HG03571 (cell line): ENCODE results near the gene DNAJC2.
"Not testable (repeated sequence)": the region's sequence is repeated elsewhere in the genome, so short reads cannot be mapped to it uniquely, and the experiment has no call there.

Experiments
- ATAC-seq: cut with Tn5 transposase; IDR thresholded peaks from one replicate; pipeline ENCODE4 v1.9.1; 2021; ENCODE audit not compliant: unreplicated experiment

The DNAJC2 gene

DNA sequence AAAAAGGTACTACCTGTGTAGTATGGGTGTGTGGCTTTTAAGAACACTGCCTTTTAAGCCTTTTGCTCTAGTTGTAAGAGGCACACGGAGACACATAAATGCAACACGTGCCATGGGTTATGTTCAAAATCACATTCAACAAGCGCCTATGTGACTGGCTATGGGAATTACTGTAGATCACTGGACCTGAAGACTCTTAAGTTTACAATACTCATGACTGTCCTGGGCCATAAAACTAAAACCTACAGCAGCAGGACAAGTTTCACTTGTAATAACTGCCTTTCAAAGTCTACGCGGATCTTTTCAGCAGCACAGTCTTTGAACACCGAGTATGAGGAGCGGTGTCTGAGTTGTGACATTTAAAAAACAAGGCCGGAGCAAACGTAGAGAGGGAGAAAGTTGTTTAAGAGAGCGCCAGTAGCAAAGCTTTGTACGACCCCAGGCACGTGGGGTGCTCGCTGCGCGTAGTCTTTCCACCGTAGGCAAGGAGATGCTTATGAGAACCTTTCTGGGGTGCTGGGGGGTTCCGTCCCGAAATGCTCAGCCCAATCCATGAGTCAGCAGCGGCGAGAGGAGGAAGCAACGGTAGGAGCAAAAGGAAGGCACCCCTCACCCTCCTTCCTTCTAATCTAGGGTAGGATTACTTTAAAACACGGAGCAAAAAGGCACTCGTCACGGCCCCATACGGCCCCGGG is 662 bp downstream of the DNAJC2 start:
- ATAC-seq: no peak

DNA sequence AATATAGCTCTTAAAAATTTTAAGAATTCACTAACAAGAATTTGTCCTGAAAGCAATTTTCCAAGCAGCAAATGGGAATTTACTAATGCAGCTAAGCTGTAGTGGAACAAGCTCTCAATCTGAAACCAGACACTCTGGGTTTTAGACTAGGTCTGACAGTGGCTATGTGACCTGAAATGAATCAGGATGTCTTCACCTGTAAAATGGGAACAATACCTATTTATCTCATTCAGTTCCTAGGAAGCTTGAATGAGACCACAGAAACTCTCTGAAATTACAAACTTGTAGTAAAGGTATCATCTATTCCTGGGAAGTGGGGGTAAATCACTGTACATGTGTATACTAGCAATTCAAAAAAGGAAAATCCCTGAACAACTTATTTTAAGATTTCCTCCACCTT is 1.2 kb downstream of the DNAJC2 start:
- ATAC-seq: no peak

DNA sequence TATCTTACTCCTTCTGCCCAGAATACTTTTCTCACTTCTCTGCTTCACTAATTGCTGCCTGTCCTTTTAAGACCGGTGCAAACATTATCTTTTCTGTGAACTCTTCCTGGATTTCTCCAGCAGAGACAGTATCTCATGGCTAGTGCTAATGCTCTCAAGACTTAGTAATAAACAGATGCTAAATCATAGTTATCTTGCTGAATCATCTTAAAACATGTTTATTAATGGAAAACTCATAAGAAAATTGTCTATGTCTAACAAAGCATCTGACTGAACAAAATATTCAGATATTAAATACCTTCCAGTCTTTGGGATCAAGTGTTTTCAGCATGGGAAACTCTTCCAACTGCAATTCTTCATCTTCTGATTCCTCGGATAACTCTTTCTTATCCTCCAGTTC is 3.1 kb downstream of the DNAJC2 start:
- ATAC-seq: no peak

DNA sequence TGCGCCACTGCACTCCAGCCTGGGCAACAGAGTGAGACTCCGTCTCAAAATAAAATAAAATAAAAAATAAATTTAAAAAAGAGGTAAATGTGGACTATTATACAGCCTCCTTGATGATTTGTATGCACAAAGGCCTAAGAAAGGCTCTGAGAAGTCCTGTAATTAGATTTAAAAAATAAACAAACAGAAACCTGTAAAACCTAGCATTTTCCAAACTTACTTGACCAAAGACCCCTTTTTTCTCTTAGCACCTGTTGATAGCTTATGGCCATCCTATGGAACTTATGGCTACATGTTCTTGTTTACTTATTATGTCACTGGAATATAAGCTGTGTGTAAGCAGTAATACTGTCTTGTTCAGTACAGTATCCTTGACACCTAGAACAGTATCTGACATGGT is 5.7 kb downstream of the DNAJC2 start:
- ATAC-seq: no peak

DNA sequence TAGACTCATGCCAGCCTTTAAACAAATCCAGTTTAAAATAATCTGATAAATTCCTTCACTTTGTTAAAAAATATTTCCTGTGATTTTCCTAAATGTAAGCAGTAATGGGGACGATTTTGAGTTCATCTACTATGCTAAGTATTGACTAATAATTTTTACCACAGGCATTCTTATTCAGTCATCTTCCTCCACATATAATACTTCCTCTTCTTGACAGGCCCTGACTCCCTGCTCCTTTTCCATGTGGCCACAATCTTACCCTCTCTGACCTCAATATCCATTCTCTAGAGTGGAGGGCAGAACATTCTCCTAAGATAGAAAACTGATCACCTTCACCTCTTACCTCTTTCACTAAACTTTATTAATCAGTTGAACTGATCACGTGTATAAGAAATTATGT is 7.8 kb downstream of the DNAJC2 start:
- no peak for ATAC-seq

DNA sequence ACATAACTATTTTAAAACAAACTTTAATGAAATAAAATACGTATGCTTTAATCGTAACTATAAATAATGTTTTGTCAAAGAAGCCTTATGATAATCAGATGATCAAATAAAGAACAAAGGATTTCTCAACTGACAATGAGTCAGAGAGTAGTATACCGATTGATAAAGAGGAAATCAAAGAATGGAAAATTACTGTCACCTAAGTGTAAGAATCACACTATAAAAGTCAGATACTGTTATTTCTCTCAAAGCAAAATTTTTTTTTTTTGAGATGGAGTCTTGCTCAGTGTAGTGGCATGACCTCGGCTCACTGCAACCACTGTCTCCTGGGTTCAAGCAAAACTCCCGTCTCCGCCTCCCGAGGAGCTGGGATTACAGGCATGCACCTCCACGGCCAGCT is 18.8 kb downstream of the DNAJC2 start:
- no peak for ATAC-seq

DNA sequence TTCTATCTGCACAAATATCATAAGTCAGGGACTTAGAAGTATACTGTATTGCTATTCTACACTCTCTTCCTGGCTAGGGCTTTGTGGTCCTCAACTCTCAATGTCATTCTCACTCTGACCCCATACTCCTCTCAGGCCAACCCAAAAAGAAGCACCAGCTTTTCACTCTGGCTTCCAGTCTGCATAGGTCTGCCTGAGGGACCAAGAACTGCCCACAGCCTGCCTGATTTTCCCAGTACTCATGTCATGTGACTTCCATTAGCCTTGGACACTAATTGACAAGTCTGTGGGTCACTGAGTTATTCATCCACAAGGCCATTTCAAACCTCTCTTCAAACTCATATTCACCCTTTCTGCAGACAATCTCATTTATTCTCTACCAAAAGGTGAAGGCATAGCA is 27.6 kb downstream of the DNAJC2 start:
- ATAC-seq: no peak

DNA sequence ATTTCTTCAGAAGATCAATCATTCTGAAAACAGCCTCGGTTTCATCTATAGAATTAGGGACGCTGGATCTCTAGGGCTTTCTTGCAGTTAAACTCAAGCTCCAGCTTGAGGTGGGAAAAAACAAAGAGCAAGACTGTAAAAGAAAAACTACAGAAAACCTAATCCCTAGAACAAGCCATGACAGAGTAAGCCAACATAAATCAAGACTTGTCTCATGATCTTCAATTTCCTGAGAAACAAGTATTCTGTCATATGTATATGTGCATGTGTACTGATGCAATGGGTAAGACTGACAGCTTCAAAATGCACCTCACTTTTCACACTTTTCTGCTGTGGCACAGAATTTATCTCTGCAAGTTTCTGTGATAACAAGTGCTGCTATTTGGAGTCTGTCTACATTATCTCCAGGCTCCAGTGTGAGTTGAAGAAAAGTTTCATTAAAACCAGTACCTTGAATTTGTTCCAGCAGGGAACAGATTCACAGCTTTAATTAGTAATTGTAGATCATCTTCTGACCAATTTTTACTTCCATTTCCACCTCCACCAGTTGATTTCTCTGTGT is 28.1 kb downstream of the DNAJC2 start:
- ATAC-seq: no peak

DNA sequence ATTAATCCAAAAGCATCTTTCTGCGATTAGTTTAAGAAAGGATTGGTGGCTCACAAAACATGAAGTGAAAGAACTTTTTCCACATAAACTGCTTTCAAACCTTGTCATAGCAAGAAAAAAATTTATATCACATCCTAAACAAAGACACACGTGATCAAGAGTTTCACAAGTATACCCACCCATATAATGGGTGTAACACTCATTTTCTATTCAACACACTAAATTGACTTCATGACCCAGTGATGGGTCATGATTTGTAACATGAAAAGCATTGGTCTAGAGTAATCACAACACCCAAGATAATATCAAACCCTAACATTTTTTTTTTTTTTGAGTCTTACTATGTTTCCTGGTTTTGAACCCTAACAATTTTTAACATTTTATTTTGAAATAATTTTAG is 29.7 kb downstream of the DNAJC2 start:
- ATAC-seq: no peak

DNA sequence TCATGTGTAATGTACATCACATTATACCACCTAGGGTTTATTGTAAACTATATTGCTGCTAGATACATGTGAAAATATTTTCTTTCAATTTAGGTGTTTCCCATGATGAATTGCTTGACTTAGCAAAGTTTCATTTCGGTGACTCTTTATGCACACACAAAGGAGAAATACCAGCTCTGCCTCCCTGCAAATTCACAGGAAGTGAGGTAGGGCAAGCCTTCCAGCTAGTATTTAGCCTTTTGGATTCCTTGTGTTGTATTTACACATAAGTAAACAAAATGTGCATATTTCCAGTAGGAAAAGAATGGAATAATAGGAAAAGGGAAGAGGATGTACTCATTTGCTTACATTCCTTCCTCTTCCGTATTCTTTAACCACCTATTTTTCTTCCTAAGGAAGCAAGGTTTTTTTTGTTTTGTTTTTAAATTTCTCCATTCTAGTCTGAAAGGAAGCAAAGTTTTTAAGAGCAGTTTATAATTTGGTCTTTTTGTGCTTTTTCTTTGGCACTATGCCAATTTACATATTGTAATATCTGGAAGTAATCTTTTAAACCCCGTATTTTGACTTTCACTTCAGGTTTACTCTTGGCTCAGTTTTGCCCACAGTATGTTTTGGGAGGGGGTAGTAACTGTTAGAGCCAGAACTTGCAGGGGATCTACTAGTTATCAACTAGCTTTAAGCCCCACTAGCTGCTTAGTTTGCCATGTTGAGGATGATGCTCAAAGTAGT is 36.9 kb downstream of the DNAJC2 start:
- no peak for ATAC-seq

DNA sequence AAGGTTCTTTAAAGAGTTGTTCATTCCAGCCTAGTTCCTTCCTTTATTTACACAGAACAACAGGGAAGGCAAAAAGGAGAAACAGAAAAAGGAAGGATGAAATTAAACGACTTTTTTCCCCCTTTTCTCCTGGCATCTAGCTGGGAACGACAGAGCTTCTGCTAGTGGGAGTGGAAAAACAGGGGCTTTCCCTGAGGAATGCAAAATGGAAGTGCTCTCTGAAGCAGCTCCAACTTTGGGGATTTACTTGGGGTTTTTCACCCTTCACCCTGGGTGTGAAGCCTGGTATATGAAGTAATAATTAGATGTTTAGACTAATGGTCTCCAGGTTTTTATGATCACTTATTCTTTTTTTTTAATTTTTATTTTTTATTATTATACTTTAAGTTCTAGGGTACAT is 43.1 kb downstream of the DNAJC2 start:
- ATAC-seq: no peak

DNA sequence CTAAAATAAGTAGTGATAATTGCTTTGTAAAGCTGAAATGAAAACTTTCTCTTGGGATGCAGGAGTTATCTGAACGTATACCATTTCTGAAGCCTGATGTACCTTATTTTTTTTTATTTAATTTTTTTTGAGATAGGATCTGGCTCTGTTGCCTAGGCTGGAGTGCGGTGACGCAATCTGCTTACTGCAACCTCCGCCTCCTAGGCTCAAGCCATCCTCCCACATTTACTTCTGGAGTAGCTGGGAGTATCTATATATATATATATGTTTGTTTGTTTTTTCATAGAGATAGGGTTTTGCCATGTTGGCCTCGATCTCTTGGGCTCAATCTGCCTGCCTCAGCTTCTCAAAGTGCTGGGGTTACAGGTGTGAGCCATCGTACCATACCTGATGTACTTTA is 44.9 kb downstream of the DNAJC2 start:
- no peak for ATAC-seq

DNA sequence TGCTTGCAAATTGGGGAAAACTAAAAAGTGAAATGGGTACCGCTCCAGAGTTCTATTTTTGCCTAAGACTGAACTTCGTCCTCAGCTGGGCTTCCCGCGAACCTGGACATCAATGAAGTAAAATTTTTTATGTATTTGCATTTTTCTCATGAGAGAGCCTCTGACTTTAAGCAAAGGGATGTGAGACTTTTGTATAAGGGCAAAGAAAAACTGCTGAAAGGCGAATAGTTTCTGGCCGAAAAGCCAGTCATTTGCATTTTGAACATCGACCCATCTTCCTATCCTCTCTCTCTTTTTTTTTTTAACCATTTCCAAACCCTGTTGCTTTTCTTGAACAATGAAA is 46.8 kb downstream of the DNAJC2 start:
- peak; percentile 18 for ATAC-seq

DNA sequence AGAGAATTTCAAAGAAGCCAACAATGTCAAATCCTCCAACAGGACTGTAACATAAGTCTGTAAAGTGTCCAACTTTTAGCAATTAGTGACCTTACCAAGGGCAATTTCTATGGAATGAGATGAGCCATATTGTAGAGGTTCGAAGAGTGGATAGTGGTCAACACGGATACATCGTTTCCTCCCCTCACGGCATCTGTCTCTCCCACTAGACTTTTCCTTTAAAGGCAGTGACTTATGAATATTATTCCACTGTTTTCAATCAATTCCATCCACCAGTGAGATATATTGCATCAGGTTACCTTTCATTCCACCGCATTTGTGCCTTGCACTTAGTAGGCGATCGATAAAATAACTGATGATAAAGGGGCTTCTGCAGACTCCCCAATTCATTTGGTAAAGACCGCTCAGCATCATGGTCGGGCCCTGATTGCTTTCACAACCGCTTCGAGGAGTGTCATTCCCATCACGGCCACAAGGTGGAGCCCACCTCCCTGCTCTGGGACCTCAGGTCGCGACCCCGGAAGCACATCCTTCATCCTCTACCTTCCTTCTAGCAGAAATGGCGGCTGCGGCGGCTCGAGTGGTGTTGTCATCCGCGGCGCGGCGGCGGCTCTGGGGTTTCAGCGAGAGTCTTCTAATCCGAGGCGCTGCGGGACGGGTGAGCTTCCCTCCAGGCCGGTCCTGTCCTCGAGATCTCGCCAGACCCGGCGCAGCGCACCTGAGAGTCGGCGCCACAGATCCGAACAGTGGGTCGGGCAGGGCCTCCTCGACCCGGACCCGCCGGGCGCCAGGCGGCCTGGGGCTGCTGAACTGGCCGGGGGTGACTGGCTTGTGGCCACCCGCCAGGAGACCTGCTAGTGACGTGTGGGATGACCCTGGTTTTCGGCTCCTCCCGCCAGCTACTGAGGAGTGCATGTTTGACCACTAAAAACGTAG is 47.4 kb downstream of the DNAJC2 start, which contains the start of gene PMPCB:
TSS of gene PMPCB (plus strand) at position 535 of the 936 bp plus-strand sequence. CDS start at position 560, 25 bp downstream.
- peak; percentile 98 for ATAC-seq

DNA sequence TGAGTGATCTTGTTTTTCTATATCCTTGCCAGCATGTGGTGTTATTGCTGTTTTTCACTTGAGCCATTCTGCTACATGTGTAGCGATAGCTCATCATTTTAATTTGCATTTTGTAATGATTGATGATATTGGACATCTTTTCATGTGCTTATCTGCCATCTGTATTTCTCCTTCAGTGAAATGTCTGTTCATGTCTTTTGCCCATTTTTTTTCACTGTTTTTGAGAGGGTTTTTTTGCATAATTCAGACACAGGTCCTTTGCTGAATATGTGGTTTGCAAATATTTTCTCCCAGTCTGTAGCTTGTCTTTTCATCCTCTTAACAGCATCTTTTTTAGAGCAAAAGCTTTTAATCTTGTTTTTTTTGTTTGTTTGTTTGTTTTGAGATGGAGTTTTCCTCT is 51.0 kb downstream of the DNAJC2 start:
- ATAC-seq: no peak

DNA sequence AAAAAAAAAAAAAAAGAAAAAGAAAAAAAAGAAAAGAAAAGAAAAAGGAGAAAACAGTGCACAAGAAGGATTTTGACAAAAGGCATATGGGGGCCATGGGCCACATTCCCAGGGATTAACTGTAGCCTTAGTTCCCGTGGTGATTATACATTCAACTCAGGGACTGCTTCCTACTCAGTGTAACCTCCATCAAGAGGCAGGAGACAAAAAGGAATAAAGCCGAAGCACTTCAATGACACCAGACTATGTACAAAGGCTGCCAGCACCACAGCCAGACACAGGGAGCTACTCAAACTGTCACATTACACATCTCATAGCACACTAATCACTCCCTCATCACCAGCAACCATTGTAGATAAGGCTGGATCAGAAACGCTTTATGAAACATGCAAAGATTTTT is 52.4 kb downstream of the DNAJC2 start:
- ATAC-seq: no peak

DNA sequence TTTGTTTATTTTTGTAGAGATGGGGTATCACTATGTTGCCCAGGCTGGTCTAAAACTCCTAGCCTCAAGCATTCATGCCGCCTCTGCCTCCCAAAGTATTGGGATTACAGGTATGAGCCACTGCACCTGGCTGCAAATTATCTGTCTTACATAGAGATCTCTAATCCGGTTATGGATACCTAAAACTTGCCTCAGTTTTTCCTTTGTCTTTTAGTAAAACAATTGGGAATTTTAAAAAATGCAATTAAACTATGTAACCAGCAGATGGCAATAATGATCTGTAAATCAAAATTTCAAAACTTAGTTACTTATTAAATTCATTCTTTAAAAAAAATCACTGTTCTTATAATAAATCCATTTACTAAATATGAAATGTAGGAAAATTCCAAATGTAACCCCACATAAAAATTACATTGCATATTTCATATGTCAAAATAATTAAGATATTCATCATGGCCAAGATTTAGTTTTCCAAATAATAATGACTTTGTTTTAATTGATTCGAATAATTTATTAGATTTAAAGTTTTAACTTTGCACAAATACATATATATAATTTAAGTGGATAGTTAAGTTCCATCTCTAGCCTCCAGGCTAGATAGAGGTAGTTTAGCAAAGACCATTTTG is 61.7 kb downstream of the DNAJC2 start:
- ATAC-seq: not testable (repeated sequence)

DNA sequence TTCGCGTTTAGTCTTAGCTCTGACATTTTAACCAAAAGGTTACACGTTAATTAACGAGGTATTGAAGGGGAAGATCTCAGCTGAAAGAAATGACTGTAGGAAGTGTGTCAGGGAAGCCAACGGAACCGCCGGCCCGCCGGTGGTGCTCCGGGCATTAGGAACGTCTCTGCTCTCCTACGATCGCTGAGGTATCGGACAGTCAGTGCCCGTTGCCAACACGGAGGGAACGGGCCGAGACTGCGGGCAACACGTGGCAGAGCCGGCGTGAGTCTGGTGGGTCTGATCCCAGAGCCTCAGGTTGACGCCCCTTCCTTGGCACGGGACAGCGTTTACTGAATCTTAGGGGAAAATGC is 63.8 kb downstream of the DNAJC2 start:
- peak; percentile 17 for ATAC-seq

DNA sequence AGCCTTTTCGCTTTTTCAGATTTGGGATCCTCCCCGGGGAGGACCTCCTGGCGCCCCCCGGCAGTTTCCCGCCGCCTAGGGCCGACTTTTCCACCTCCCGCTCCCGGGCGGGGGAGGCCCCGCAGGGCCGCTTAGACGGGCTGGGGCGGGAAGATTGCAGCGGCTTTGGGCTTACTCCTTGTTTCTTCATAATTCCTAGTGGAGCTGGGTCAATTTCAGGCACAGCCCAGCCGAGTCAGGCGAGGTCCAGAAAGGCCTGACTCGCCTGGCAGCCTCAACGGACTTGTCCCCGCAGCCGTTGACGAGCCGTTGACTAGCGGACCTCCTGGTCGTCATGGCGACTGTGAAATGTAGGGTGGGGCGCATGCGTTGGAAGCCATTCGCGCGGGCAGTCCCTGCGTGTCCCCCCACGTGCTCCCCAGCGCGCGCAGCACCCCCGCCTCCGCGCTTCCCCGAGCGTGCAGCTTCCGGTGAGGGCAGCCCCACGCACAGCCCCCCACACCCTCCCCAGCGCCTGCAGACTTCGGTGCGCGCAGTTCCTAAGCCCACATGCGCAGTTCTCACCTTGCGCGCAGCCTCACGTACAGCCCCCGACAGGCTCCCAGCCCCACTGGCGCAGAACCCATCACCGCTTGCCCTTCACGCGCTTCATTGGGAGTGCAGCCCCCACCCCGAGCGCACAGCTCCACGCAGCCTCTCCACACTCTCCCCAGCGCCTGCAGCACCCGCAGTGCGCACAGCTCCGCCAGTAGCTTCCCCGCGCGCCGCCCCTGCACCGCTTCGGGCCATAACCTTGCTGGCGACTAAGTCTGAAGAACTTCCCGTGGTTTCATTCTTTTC is 64.4 kb downstream of the DNAJC2 start:
- ATAC-seq: peak; percentile 90

DNA sequence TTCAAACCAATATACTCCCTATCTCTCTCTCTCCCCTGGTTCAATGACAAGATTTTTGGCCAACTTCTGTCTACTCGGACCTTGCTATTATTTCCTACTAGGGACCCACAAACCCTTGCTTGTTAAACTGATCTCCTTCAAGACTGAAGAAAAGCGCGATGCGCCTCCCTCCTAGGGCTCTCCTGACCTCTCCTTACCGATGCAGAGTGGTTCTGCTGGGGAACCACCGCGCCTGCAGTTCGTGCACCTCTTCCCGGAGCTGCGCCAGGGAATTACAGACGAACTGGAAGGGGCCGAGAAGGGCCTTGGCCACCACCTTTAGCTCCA is 65.0 kb downstream of the DNAJC2 start:
- ATAC-seq: peak; percentile 36
